Left cardiac atrium (tissue), 2 donors: Measurements from ENCODE around the gene KDM8. TPM values are rescaled to one million over a fixed set of nuclear protein-coding genes. Genes with fewer than 3 reads are reported as not detected.

Source experiments
- total RNA-seq, 2 donors: library from RNA; stranded (reverse); fragmentation: NEBNext Ultra II Directional; extraction: Animal tissue kit (Norgen Biotek cat#: 25700); gene quantifications; one replicate each; pipeline ENCODE4 v1.2.1, GENCODE V29; 2021
- donor health status: DM: no; HTN: yes; CAD: no; lungs with severe emphysema.
- donor health status: DM: yes; HTN: yes; CAD: no.

KDM8 gene
- total RNA-seq, 2 donors from 2014 or later = 3.0 to 4.2 TPM

Other genes with a start within 250 kb of the KDM8 start
- gene C16orf82, start 136.6 kb upstream of the KDM8 start, total RNA-seq = not detected
- gene NSMCE1, start 65.2 kb downstream of the KDM8 start, total RNA-seq = 10 to 100 TPM; 31.5 to 32.6 TPM
- gene IL4R, start 110.4 kb downstream of the KDM8 start, total RNA-seq = 10 to 100 TPM; 19.8 to 56.8 TPM
- gene IL21R, start 198.6 kb downstream of the KDM8 start, total RNA-seq = under 1 TPM; 0.18 to 0.63 TPM